ELR (cell line): ENCODE results near the gene RAB41.
A peak's percentile ranks its signal among the peaks of the same experiment; 100 is the strongest.
"Not testable (repeated sequence)": the region's sequence is repeated elsewhere in the genome, so short reads cannot be mapped to it uniquely, and the experiment has no call there.

Source experiments
- DNase-seq: peaks from one replicate; pipeline ENCODE4 v3.0.0-alpha.2; 2015; ENCODE audit warnings: low read depth

Gene RAB41

GRCh38 chrX:70281951-70282350 is at the start of gene RAB41:
RAB41 (plus strand) TSS chrX:70282172; CDS start chrX:70282218, 46 bp downstream.
- no peak for DNase-seq

DNA sequence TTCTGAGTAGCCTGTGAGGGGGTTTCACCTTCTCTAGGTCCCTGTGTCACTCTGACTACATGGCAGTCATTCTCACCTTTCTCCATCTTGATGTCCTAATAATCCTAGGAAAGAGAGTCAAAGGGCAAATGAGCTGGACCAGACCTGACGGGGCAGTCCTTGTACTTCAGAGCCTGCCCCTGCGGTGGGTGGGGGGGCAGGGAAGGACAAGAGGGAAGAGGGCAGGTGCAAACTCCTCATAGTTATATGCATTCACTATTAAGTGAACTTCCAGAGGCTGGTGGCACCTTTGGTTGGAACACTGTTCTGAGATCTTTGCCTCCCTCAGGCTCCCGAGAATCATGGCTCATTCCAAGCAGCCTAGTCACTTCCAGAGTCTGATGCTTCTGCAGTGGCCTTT is 47.6 kb upstream of the RAB41 start, which contains the start of gene AWAT1:
AWAT1 (plus strand) TSS at position 301 of the 400 bp plus-strand sequence; CDS start at position 342, 41 bp downstream.
- DNase-seq, result peak; percentile 18

- DNase-seq, result no peak
These were observed 41.2 kb upstream of the RAB41 start for GRCh38 chrX:70240751-70241150.

DNA sequence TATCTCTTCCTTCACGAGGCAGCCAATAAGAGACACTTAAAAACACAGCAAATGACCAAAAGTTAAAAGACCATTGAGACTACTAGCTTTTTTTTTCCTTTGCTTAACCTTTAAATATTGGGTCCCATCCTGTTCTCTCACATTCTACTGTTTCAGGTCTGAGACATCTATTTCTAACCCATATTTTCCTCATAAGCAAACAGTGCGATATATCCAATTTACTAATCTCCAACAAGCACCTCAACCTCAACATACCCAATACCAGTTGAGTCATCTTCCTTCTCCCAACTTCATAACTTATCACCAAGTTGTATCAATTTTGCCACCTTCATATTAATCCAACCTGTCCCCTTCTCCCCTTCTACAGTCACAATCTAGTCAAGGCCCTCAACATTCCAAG is 40.5 kb upstream of the RAB41 start:
- DNase-seq, result no peak

DNA sequence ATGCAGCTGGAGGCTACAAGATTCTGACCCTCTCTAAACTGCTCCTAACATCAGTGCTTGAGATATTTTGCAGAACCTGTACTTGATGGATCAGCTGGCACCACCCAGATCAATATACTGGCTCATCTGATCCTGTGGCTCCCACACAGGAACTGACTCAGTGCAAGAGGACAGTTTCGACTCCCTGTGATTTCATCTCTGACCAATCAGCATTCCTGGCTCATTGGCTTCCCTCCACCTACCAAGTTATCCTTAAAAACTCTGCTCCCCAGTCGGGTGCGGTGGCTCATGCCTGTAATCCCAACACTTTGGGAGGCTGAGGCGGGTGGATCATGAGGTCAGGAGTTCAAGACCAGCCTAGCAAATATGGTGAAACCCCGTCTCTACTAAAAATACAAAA is 38.4 kb upstream of the RAB41 start:
- peak; percentile 51 for DNase-seq

- DNase-seq, result no peak
These were observed 37.1 kb upstream of the RAB41 start for GRCh38 chrX:70244881-70245280.

GRCh38 chrX:70247252-70247651 is 34.7 kb upstream of the RAB41 start:
- no peak for DNase-seq

GRCh38 chrX:70252491-70252890 is 29.5 kb upstream of the RAB41 start:
- DNase-seq, result no peak

DNA sequence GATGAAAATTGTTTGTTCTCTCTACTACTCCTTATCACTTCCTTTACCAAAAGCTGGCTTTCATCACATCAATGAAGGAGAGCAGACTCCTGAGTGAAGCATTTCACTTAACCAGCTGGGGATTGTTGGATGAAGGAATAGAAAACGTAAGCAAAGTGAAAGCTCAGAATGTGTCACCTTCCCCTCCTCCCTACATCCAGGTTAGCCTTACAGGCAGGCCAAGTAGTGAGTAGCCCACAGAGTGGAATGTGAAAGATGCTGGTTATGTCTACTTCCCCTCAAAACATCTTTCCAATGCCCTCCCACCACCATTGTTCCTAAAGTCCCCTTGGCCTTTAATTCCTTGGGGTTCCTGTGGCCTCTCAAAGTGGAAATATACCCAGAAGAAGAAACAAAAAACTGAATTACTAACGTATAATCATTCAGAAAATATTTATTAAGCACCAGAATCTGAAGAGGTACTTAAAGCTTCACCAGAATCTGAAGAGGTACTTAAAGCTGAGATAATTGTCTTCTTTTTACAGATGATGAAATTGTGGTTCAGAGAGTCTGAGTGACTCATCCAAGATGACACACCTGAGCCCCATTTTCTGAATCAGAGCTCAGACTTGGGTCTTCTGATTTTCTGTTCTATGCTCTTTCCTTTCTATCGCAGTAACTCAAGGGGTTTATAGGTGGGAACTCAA is 28.5 kb upstream of the RAB41 start:
- peak; percentile 62 for DNase-seq

GRCh38 chrX:70254063-70254400 is 27.9 kb upstream of the RAB41 start:
- DNase-seq, result peak; percentile 54

- DNase-seq, result peak; percentile 2
These were observed 27.1 kb upstream of the RAB41 start for GRCh38 chrX:70254909-70255308.

DNA sequence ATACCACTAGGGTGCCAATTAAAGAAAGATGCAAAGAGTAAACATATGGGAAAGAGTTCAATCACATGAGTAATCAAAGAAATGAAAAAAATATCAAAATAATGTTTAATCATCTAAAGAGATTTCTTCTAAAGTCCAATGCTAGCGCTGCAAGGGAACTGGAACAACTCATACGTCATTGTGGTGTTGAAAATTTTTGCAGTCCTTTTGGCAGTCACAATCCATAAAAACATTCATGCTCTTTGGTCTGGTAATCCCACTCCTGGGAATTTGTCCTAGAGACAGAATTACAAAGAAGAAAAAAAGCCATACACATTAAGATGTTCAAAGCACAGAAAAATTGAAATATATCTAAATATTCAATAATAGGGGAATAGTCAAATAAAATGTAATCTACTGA is 26.5 kb upstream of the RAB41 start:
- DNase-seq, result no peak

DNA sequence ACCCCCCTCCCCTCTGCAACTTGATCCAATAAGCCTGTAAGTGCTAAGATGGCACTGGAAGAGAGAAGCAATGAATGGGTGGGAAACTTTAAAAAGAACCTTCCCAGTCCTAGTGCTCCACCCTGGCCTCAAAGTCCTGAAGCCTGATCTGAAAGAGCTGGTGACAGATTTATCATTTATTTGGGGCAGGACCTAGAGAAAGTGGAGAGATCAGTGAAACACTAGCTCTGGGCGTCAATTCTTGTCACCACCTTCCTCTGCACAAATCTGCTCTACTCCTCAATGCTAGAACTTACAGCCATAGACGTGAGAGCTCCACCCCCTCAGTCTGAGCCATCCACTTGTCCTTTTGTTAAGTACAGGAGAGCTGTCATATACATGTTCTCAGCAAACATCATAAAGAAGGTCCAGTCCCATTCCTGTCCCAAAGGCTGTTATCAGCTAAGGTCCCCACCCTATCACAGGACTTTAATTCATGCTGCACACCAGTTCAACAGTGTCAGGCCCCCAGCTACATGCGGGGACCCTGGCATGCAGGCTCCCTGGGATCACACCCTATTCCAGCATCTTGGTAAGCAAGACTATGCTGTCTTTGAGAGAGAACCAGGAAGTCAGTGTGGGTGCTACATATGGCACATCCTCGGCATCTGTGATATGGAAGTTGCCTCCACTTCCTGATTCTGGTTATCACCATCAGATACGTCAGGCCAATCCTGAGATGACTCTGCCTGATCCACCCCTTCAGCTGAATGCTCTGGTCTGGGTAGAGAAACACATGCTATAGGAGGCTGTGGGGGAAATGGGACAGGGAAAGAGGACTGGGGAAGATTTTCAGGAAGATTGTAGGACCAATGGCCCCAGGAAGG is 24.3 kb upstream of the RAB41 start:
- no peak for DNase-seq

GRCh38 chrX:70260104-70260503 is 21.9 kb upstream of the RAB41 start, which contains the start of gene P2RY4:
P2RY4 (minus strand) TSS chrX:70260204; CDS start chrX:70259624, 580 bp downstream.
- no peak for DNase-seq

GRCh38 chrX:70262952-70263567 is 18.9 kb upstream of the RAB41 start:
- DNase-seq, result peak; percentile 47

GRCh38 chrX:70264784-70265183 is 17.2 kb upstream of the RAB41 start:
- DNase-seq, result no peak

- DNase-seq, result no peak
These were observed 13.9 kb upstream of the RAB41 start, which contains the start of gene ARR3 for GRCh38 chrX:70268034-70268433. ARR3 (plus strand) TSS chrX:70268334; CDS start chrX:70269386, 1,052 bp downstream.

DNA sequence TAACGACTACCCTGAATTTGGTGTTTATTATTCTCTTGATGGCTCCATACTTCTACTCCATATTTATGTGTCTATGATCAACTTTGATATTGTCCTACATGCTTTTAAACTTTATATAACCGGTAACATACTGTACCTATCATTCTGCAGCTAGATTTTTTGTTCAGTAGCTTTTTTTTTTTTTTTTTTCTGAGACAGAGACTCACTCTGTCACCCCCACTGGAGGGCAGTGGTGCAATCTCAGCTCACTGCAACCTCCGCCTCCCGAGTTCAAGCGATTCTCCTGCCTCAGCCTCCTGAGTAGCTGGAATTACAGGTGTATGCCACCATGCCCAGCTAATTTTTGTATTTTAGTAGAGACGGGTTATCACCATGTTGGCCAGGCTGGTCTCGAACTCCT is 7.9 kb upstream of the RAB41 start:
- not testable (repeated sequence) for DNase-seq

DNA sequence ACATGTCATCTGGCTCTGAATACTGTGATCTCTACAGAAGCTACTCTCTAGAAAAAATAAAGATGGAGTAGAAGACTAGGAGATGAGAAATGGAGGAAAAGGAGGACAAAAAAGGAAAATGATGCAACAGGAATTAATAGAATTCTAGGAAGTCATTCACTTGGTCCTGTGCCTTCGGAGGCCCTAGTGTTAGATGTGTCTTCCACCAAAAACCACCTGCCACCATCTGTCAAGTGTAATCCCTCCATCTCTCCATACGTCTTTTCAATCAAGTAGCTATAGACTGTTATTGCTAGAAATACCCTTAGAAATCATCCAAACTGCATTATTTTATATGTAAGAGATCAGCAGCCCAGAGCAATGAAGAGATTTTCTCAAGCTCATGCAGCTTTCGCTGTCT is 2.9 kb upstream of the RAB41 start:
- no peak for DNase-seq

GRCh38 chrX:70280573-70280972 is 1.4 kb upstream of the RAB41 start:
- DNase-seq, result no peak

DNA sequence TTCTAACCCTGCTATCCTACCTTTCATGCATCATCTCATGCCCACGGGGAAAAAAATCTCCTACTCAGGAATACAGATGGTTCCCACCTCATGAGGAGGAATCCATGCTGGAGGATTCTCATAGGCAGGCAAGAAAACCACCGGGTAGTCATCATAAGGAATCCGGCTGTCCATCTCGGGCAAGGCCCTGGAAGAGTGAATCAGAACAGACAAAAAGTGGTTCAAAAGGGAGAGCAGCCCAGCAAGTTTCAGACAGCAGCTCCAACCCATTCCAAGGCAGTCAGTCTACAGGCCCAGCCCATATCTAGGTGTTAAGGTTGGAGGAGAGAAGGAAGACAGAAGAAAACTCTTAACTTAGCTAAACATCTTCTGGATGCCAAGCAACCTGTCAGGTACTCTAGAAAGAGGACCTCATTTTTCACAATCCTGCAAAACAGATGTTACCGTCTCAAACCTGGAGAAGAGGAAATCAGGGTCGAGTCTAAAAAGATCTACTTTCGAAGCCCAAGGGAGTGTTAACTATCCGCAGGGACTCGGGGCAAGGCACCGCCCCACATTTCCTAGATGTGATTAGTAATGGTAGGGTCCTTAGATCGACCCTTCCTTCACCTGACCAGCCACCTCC is 7.3 kb downstream of the RAB41 start:
- peak; percentile 61 for DNase-seq
